GM19468 (cell line): ENCODE measurements around the gene CAMTA1.

ENCODE experiments used
- ATAC-seq: cut with Tn5 transposase; IDR thresholded peaks from one replicate; pipeline ENCODE4 v1.9.1; 2021; ENCODE audit warnings: mild to moderate bottlenecking, moderate library complexity, moderate number of reproducible peaks; ENCODE audit not compliant: unreplicated experiment; ENCODE audit errors: extremely low read depth

The CAMTA1 gene

GRCh38 chr1:7482772-7483495 is 697.7 kb downstream of the CAMTA1 start:
- no peak for ATAC-seq

- ATAC-seq: no peak
Observed at GRCh38 chr1:7483634-7484383, 698.6 kb downstream of the CAMTA1 start.

GRCh38 chr1:7485086-7485780 is 700.0 kb downstream of the CAMTA1 start:
- no peak for ATAC-seq

- ATAC-seq: no peak
Observed at GRCh38 chr1:7485826-7486225, 700.6 kb downstream of the CAMTA1 start.

- no peak for ATAC-seq
Observed at GRCh38 chr1:7487766-7488474, 702.7 kb downstream of the CAMTA1 start.

- ATAC-seq: no peak
Observed at GRCh38 chr1:7488475-7488842, 703.2 kb downstream of the CAMTA1 start.

- no peak for ATAC-seq
Observed at GRCh38 chr1:7489586-7489985, 704.3 kb downstream of the CAMTA1 start.

- ATAC-seq: no peak
Observed at GRCh38 chr1:7490576-7490975, 705.3 kb downstream of the CAMTA1 start.

- ATAC-seq: no peak
Observed at GRCh38 chr1:7491109-7491817, 706.0 kb downstream of the CAMTA1 start.

GRCh38 chr1:7491818-7492173 is 706.5 kb downstream of the CAMTA1 start:
- ATAC-seq: no peak

- ATAC-seq: no peak
Observed at GRCh38 chr1:7493711-7494454, 708.6 kb downstream of the CAMTA1 start.

GRCh38 chr1:7495962-7496361 is 710.7 kb downstream of the CAMTA1 start:
- ATAC-seq: no peak

GRCh38 chr1:7497107-7497637 is 711.9 kb downstream of the CAMTA1 start:
- no peak for ATAC-seq

- ATAC-seq: no peak
Observed at GRCh38 chr1:7500381-7501083, 715.3 kb downstream of the CAMTA1 start.

- ATAC-seq: no peak
Observed at GRCh38 chr1:7501084-7501491, 715.8 kb downstream of the CAMTA1 start.

- no peak for ATAC-seq
Observed at GRCh38 chr1:7501723-7502603, 716.7 kb downstream of the CAMTA1 start.

GRCh38 chr1:7503691-7504437 is 718.6 kb downstream of the CAMTA1 start:
- ATAC-seq: no peak
